Measurements from ENCODE around the gene INPP5K.
A peak's percentile ranks its signal among the peaks of the same experiment; 100 is the strongest.
"Not testable (repeated sequence)": the region's sequence is repeated elsewhere in the genome, so short reads cannot be mapped to it uniquely, and the experiment has no call there.

The INPP5K gene
- 29.7 to 99.0 (median 75.8) reads per million in 3 experiments for total RNA-seq

GRCh38 chr17:1516388-1517161 lies at the start of gene INPP5K:
INPP5K (minus strand) TSS chr17:1516612; CDS start chr17:1516499, 113 bp downstream.
- DNase-seq: peak; percentile 98

- no peak for DNase-seq
Measured at GRCh38 chr17:1565877-1566276, 49.5 kb upstream of the INPP5K start.

GRCh38 chr17:1563786-1564613 lies 47.6 kb upstream of the INPP5K start:
- no peak for DNase-seq

GRCh38 chr17:1563471-1563785 lies 47.0 kb upstream of the INPP5K start:
- DNase-seq: not testable (repeated sequence)

- no peak for DNase-seq
Measured at GRCh38 chr17:1562176-1562643, 45.8 kb upstream of the INPP5K start.

- peak; percentile 28 for DNase-seq
Measured at GRCh38 chr17:1561420-1562175, 45.2 kb upstream of the INPP5K start.

- no peak for DNase-seq
Measured at GRCh38 chr17:1560858-1561355, 44.5 kb upstream of the INPP5K start.

GRCh38 chr17:1560101-1560857 lies 43.9 kb upstream of the INPP5K start:
- no peak for DNase-seq

- DNase-seq: no peak
Measured at GRCh38 chr17:1559047-1560043, 42.9 kb upstream of the INPP5K start.

- no peak for DNase-seq
Measured at GRCh38 chr17:1558401-1558800, 42.0 kb upstream of the INPP5K start.

- no peak for DNase-seq
Measured at GRCh38 chr17:1557355-1558095, 41.1 kb upstream of the INPP5K start.

GRCh38 chr17:1555651-1556471 lies 39.4 kb upstream of the INPP5K start:
- DNase-seq: no peak

- DNase-seq: no peak
Measured at GRCh38 chr17:1554751-1555540, 38.5 kb upstream of the INPP5K start.

- DNase-seq: no peak
Measured at GRCh38 chr17:1553354-1554266, 37.2 kb upstream of the INPP5K start.

GRCh38 chr17:1552932-1553331 lies 36.5 kb upstream of the INPP5K start:
- DNase-seq: no peak

GRCh38 chr17:1551741-1552140 lies 35.3 kb upstream of the INPP5K start:
- DNase-seq: no peak

- DNase-seq: no peak
Measured at GRCh38 chr17:1548032-1548431, 31.6 kb upstream of the INPP5K start.

All from central memory CD4-positive, alpha-beta T cell (primary cell).